K562 (cell line): ENCODE results near the gene SEZ6. TPM values are rescaled to one million over a fixed set of nuclear protein-coding genes. Genes with fewer than 3 reads are reported as not detected.

Source experiments
- CBX8 ChIP-seq: fragments of 200-600 bp; sonication (generic); IDR thresholded peaks from 2 replicates; pipeline ENCODE4 v1.6.1; 2012; ENCODE audit warnings: borderline replicate concordance, mixed run types, low read depth, mild to moderate bottlenecking, moderate library complexity, mixed read lengths, low read length, control low read depth, inconsistent platforms; ENCODE audit not compliant: poor library complexity, severe bottlenecking; ENCODE audit errors: extremely low read depth
- E2F1 ChIP-seq: sonication (generic); formaldehyde crosslinking; IDR thresholded peaks from 2 replicates; pipeline ENCODE4 v1.8.1; 2023; ENCODE audit warnings: mild to moderate bottlenecking, missing genetic modification reagents, moderate library complexity
- ETV5 ChIP-seq: sonication (generic); formaldehyde crosslinking; IDR thresholded peaks from 2 replicates; pipeline ENCODE4 v1.4.0; 2020; ENCODE audit warnings: low read depth, mild to moderate bottlenecking, missing genetic modification reagents
- HDAC8 ChIP-seq: fragments of 450-650 bp; IDR thresholded peaks from 2 replicates; pipeline ENCODE4 v1.6.1; 2016; ENCODE audit warnings: mild to moderate bottlenecking, missing genetic modification characterization, moderate library complexity, missing compliant biosample characterization
- HMGXB4 ChIP-seq: sonication (generic); formaldehyde crosslinking; IDR thresholded peaks from 2 replicates; pipeline ENCODE4 v1.8.1; 2023; ENCODE audit warnings: mild to moderate bottlenecking, missing genetic modification reagents
- ILF3 ChIP-seq: fragments of 450-650 bp; IDR thresholded peaks from 2 replicates; pipeline ENCODE4 v1.6.1; 2018; ENCODE audit warnings: antibody characterized with exemption, mild to moderate bottlenecking, moderate library complexity, borderline replicate concordance
- KDM1A ChIP-seq, 2 experiments: fragments of 450-650 bp; IDR thresholded peaks; 2 replicates each; pipeline ENCODE4 v1.6.1; 2016; ENCODE audit warnings: mild to moderate bottlenecking in 2 of 2
- LCOR ChIP-seq: sonication (generic); formaldehyde crosslinking; IDR thresholded peaks from 2 replicates; pipeline ENCODE4 v1.8.0; 2022; ENCODE audit warnings: mild to moderate bottlenecking, missing genetic modification reagents
- NR0B1 ChIP-seq: fragments of 450-650 bp; IDR thresholded peaks from one replicate; pipeline ENCODE4 v1.6.1; 2018; ENCODE audit warnings: mild to moderate bottlenecking, moderate library complexity; ENCODE audit not compliant: partially characterized antibody
- SOX6 ChIP-seq: fragments of 450-650 bp; IDR thresholded peaks from 2 replicates; pipeline ENCODE4 v1.6.1; 2014; ENCODE audit warnings: mild to moderate bottlenecking
- TAF1 ChIP-seq: IDR thresholded peaks from 2 replicates; pipeline ENCODE4 v1.6.1; 2011; ENCODE audit warnings: mild to moderate bottlenecking, low read length, moderate library complexity; ENCODE audit not compliant: insufficient read depth, control insufficient read depth, severe bottlenecking; ENCODE audit errors: extremely low read depth
- ZC3H4 ChIP-seq: sonication (generic); formaldehyde crosslinking; IDR thresholded peaks from 2 replicates; pipeline ENCODE4 v1.9.0; 2021; ENCODE audit warnings: missing genetic modification reagents, borderline replicate concordance
- ZNF143 ChIP-seq: sonication (generic); formaldehyde crosslinking; IDR thresholded peaks from 2 replicates; pipeline ENCODE4 v1.9.0; 2022; ENCODE audit warnings: mild to moderate bottlenecking, missing genetic modification reagents
- polyA plus RNA-seq, 8 experiments: library from polyadenylated mRNA; depleted of rRNA in 4 of 8; stranded (reverse) in 5 of 8; unstranded in 3 of 8; fragments of >200 nt; fragmentation: Nextera tagmentation in 2 of 8; fragmentation: Illumina TruSeq in 1 of 8; extraction: Ambion mirVana in 2 of 8; extraction: Trizol in 1 of 8; gene quantifications; 2 replicates each; pipeline versions ENCODE4 v1.2.1 to v1.2.3, GENCODE V29; 2011 to 2014; ENCODE audit warnings: inconsistent platforms in 1 of 8, missing spikeins in 1 of 8
- total RNA-seq, 7 experiments: library from RNA; depleted of rRNA in 6 of 7; stranded (reverse); fragments of >200 nt in 6 of 7; fragmentation: Illumina TruSeq in 2 of 7; extraction: Trizol in 2 of 7; gene quantifications; 2 replicates each; pipeline versions ENCODE4 v1.2.1 to v1.2.3, GENCODE V29; 2011 to 2021; ENCODE audit warnings: low replicate concordance in 1 of 7
- TF ChIP-seq, protein P1 (sequence below): fragments of 450-650 bp; formaldehyde crosslinking; IDR thresholded peaks from 2 replicates; pipeline ENCODE4 v1.4.0; 2020; ENCODE audit warnings: mild to moderate bottlenecking
- TF ChIP-seq, protein P2 (sequence below): fragments of 450-650 bp; conservative IDR thresholded peaks from 2 replicates; pipeline ENCODE4 v1.6.1; 2016; ENCODE audit warnings: missing genetic modification characterization, low read depth, mild to moderate bottlenecking, control low read depth, missing compliant biosample characterization
- TF ChIP-seq, protein P3 (sequence below): fragments of 450-650 bp; IDR thresholded peaks from 2 replicates; pipeline ENCODE4 v1.6.1; 2016; ENCODE audit warnings: missing biosample characterization, missing genetic modification characterization
- TF ChIP-seq, protein P4 (sequence below): fragments of 200-800 bp; sonication (Bioruptor generic); IDR thresholded peaks from 2 replicates; pipeline ENCODE4 v1.6.1; 2017; ENCODE audit warnings: missing genetic modification characterization, missing compliant biosample characterization

The SEZ6 gene
- total and polyA plus RNA-seq, 9 of the 15 experiments (the other 6 are each of a cell fraction or from before 2014, with no cell fraction given) = not detected

DNA sequence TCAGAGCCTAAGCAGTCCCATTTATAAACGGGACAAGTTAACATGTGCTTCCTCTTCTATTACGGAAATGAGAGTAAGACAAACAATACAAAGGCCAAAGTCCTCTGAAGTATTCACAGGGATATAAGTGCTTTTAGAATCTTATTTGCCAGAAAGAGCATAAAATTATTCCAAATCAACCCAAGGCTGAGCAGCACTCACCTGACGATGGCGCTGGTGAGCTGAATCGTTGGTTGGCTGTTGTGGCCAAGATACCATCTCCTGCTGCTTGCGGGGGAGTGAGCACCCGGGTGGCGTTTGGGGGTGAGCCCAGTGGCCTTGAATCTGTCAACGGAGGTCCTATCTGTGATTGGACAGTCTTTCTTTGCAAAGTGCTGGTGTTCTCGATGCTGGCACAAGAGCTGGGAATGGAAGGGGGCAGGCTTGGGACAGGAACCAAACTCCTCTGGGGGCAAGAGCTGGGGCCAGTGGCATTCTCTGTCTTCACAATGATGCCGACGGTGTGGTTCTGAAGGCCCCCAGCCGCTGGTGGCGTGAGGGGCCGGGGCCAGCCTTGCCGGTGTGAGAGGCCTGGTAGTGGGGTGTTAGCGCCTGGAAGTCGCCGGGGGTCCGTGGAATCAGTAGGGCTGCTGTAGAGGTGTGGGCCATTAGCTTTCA is 93.4 kb downstream of the SEZ6 start (continued):
- TF ChIP-seq NR0B1 (no peak), LCOR (CRISPR knock-in tag) (peak; percentile 56; the same call in 1 of the 2 replicates), E2F1 (CRISPR knock-in tag) (no peak), SOX6 (peak; percentile 73), ZC3H4 (no peak), HMGXB4 (no peak), CBX8 (no peak), KDM1A (IDR thresholded peaks at IDR 0.05) (peak; percentile 76 to 80), ETV5 (CRISPR knock-in tag) (no peak), TAF1 (peak; percentile 10), HDAC8 (no peak), ZNF143 (CRISPR knock-in tag) (no peak), ILF3 (no peak)
- TF ChIP-seq, protein P1, sequence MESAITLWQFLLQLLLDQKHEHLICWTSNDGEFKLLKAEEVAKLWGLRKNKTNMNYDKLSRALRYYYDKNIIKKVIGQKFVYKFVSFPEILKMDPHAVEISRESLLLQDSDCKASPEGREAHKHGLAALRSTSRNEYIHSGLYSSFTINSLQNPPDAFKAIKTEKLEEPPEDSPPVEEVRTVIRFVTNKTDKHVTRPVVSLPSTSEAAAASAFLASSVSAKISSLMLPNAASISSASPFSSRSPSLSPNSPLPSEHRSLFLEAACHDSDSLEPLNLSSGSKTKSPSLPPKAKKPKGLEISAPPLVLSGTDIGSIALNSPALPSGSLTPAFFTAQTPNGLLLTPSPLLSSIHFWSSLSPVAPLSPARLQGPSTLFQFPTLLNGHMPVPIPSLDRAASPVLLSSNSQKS (CRISPR knock-in tag) = no peak
- TF ChIP-seq, protein P2, sequence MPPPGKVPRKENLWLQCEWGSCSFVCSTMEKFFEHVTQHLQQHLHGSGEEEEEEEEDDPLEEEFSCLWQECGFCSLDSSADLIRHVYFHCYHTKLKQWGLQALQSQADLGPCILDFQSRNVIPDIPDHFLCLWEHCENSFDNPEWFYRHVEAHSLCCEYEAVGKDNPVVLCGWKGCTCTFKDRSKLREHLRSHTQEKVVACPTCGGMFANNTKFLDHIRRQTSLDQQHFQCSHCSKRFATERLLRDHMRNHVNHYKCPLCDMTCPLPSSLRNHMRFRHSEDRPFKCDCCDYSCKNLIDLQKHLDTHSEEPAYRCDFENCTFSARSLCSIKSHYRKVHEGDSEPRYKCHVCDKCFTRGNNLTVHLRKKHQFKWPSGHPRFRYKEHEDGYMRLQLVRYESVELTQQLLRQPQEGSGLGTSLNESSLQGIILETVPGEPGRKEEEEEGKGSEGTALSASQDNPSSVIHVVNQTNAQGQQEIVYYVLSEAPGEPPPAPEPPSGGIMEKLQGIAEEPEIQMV (tag) = no peak
- TF ChIP-seq, protein P3, sequence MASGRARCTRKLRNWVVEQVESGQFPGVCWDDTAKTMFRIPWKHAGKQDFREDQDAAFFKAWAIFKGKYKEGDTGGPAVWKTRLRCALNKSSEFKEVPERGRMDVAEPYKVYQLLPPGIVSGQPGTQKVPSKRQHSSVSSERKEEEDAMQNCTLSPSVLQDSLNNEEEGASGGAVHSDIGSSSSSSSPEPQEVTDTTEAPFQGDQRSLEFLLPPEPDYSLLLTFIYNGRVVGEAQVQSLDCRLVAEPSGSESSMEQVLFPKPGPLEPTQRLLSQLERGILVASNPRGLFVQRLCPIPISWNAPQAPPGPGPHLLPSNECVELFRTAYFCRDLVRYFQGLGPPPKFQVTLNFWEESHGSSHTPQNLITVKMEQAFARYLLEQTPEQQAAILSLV (tag) = no peak
- TF ChIP-seq, protein P4, sequence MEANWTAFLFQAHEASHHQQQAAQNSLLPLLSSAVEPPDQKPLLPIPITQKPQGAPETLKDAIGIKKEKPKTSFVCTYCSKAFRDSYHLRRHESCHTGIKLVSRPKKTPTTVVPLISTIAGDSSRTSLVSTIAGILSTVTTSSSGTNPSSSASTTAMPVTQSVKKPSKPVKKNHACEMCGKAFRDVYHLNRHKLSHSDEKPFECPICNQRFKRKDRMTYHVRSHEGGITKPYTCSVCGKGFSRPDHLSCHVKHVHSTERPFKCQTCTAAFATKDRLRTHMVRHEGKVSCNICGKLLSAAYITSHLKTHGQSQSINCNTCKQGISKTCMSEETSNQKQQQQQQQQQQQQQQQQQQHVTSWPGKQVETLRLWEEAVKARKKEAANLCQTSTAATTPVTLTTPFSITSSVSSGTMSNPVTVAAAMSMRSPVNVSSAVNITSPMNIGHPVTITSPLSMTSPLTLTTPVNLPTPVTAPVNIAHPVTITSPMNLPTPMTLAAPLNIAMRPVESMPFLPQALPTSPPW (CRISPR knock-in tag) = peak; percentile 90
